Chondrocyte (in vitro differentiated cells): ENCODE data around the gene RBP4. TPM values are rescaled to one million over a fixed set of nuclear protein-coding genes. Genes with fewer than 3 reads are reported as not detected.
A peak's percentile ranks its signal among the peaks of the same experiment; 100 is the strongest.

Experiments
- DNase-seq: peaks from one replicate; pipeline ENCODE4 v3.0.0; 2021; ENCODE audit warnings: mixed read lengths, low spot score
- H3K27ac Mint-ChIP-seq: one replicate; pipeline ENCODE4 v1.8.0; 2021; ENCODE audit warnings: mild to moderate bottlenecking, moderate library complexity, mixed read lengths; ENCODE audit not compliant: unreplicated experiment
- H3K27me3 Mint-ChIP-seq: 2 replicates; pipeline ENCODE4 v1.8.0; 2021; ENCODE audit warnings: low read depth, mixed read lengths
- H3K36me3 Mint-ChIP-seq: 2 replicates; pipeline ENCODE4 v1.8.0; 2021; ENCODE audit warnings: low read depth, mixed read lengths
- H3K4me1 Mint-ChIP-seq: 2 replicates; pipeline ENCODE4 v1.8.0; 2021; ENCODE audit warnings: low read depth, mild to moderate bottlenecking, mixed read lengths
- H3K4me3 Mint-ChIP-seq: one replicate; pipeline ENCODE4 v1.8.0; 2021; ENCODE audit warnings: mild to moderate bottlenecking, moderate library complexity, mixed read lengths; ENCODE audit not compliant: unreplicated experiment
- H3K9me3 Mint-ChIP-seq: 2 replicates; pipeline ENCODE4 v1.8.0; 2021; ENCODE audit warnings: low read depth, mixed read lengths
- CTCF ChIP-seq: fragments of 200-600 bp; sonication (generic); IDR thresholded peaks from 2 replicates; pipeline ENCODE4 v1.5.0; 2021; ENCODE audit warnings: antibody characterized with exemption, mild to moderate bottlenecking, moderate library complexity
- long read RNA-seq: library from polyadenylated mRNA; stranded (forward); transcript quantifications from one replicate; pipeline ENCODE4 v2.0.0, GENCODE V29; 2021
- total RNA-seq: library from RNA; stranded (reverse); gene quantifications from 3 replicates; pipeline ENCODE4 v1.2.1, GENCODE V29; 2021

RBP4 gene
- 10.7 to 30.1 TPM (median 29.3 TPM) in 3 replicates for total RNA-seq
- long read RNA-seq, transcript RBP4-201 (6 exons, 1,068 nt) = major isoform, 31 of 35 reads
- long read RNA-seq, partial matches to known transcripts = 1 of 35 reads
- long read RNA-seq, other reads (novel, unspliced or antisense) = 0 of 35 reads

GRCh38 chr10:93601146-93601773 is at the start of gene RBP4:
RBP4 (minus strand) TSS chr10:93601235; CDS start chr10:93601028, 207 bp downstream.
- Mint-ChIP-seq H3K4me1 (peaks cover 16% of the 10 kb centered on the region), H3K27me3 (peaks cover 10% of the 10 kb centered on the region), H3K4me3 (peak within 1 kb of the TSS; percentile 71), H3K9me3 (no peaks in the 10 kb centered on the region), H3K36me3 (no peaks in the 10 kb centered on the region), H3K27ac (no peak within 1 kb of the TSS)
- no peak for TF ChIP-seq CTCF
- DNase-seq = no peak

- peaks cover 2% of the 10 kb centered on the region for H3K27me3 Mint-ChIP-seq
- H3K27ac Mint-ChIP-seq = no peak overlapping the region
- H3K4me3 Mint-ChIP-seq = no peak overlapping the region
- DNase-seq = no peak
- H3K4me1 Mint-ChIP-seq = no peaks in the 10 kb centered on the region
- peaks cover 3% of the 10 kb centered on the region for H3K36me3 Mint-ChIP-seq
- H3K9me3 Mint-ChIP-seq = peaks cover 3% of the 10 kb centered on the region
- no peak for TF ChIP-seq CTCF
These were observed 38.8 kb upstream of the RBP4 start for GRCh38 chr10:93639791-93640190.

- H3K9me3 Mint-ChIP-seq = peaks cover 5% of the 10 kb centered on the region
- H3K4me3 Mint-ChIP-seq = no peak overlapping the region
- DNase-seq = no peak
- no peak overlapping the region for H3K27ac Mint-ChIP-seq
- TF ChIP-seq CTCF = no peak
- no peaks in the 10 kb centered on the region for H3K27me3 Mint-ChIP-seq
- peaks cover 24% of the 10 kb centered on the region for H3K4me1 Mint-ChIP-seq
- H3K36me3 Mint-ChIP-seq = no peaks in the 10 kb centered on the region
These were observed 29.9 kb upstream of the RBP4 start for GRCh38 chr10:93630625-93631557.

GRCh38 chr10:93629647-93630305 is 28.7 kb upstream of the RBP4 start:
- no peak for TF ChIP-seq CTCF
- peaks cover 24% of the 10 kb centered on the region for H3K4me1 Mint-ChIP-seq
- no peaks in the 10 kb centered on the region for H3K27me3 Mint-ChIP-seq
- no peak overlapping the region for H3K27ac Mint-ChIP-seq
- H3K9me3 Mint-ChIP-seq = peaks cover 5% of the 10 kb centered on the region
- no peak overlapping the region for H3K4me3 Mint-ChIP-seq
- no peaks in the 10 kb centered on the region for H3K36me3 Mint-ChIP-seq
- DNase-seq = no peak

GRCh38 chr10:93628858-93629257 is 27.8 kb upstream of the RBP4 start:
- Mint-ChIP-seq H3K27me3 (no peaks in the 10 kb centered on the region), H3K9me3 (peaks cover 5% of the 10 kb centered on the region), H3K36me3 (no peaks in the 10 kb centered on the region), H3K4me3 (no peak overlapping the region), H3K27ac (no peak overlapping the region), H3K4me1 (peaks cover 24% of the 10 kb centered on the region)
- no peak for TF ChIP-seq CTCF
- DNase-seq = no peak
